HG02610 (cell line): Measurements from ENCODE around the gene LRIG1.
A peak's percentile ranks its signal among the peaks of the same experiment; 100 is the strongest.

ENCODE experiments used
- ATAC-seq: cut with Tn5 transposase; IDR thresholded peaks from one replicate; pipeline ENCODE4 v1.9.1; 2021; ENCODE audit warnings: mild to moderate bottlenecking, moderate library complexity; ENCODE audit not compliant: unreplicated experiment

The LRIG1 gene

GRCh38 chr3:66363148-66363547 lies 137.7 kb downstream of the LRIG1 start:
- no peak for ATAC-seq

GRCh38 chr3:66362541-66362941 lies 138.3 kb downstream of the LRIG1 start:
- ATAC-seq: no peak

- ATAC-seq: no peak
Observed at GRCh38 chr3:66361356-66361755, 139.5 kb downstream of the LRIG1 start.

GRCh38 chr3:66355997-66356396 lies 144.8 kb downstream of the LRIG1 start:
- ATAC-seq: no peak

GRCh38 chr3:66355394-66355793 lies 145.4 kb downstream of the LRIG1 start:
- ATAC-seq: peak; percentile 62

GRCh38 chr3:66354001-66354400 lies 146.8 kb downstream of the LRIG1 start:
- no peak for ATAC-seq

- no peak for ATAC-seq
Observed at GRCh38 chr3:66353530-66353929, 147.3 kb downstream of the LRIG1 start.

- ATAC-seq: no peak
Observed at GRCh38 chr3:66353039-66353438, 147.8 kb downstream of the LRIG1 start.

- ATAC-seq: no peak
Observed at GRCh38 chr3:66350601-66351000, 150.2 kb downstream of the LRIG1 start.

GRCh38 chr3:66348704-66349103 lies 152.1 kb downstream of the LRIG1 start:
- ATAC-seq: no peak

GRCh38 chr3:66344848-66345578 lies 155.8 kb downstream of the LRIG1 start:
- no peak for ATAC-seq

GRCh38 chr3:66344391-66344811 lies 156.4 kb downstream of the LRIG1 start:
- ATAC-seq: no peak

GRCh38 chr3:66342717-66343356 lies 158.0 kb downstream of the LRIG1 start:
- ATAC-seq: no peak

- ATAC-seq: no peak
Observed at GRCh38 chr3:66338927-66339326, 161.9 kb downstream of the LRIG1 start.

GRCh38 chr3:66336333-66336766 lies 164.5 kb downstream of the LRIG1 start:
- ATAC-seq: no peak

- ATAC-seq: no peak
Observed at GRCh38 chr3:66335671-66336070, 165.2 kb downstream of the LRIG1 start.
